ENCODE data around the gene IMPDH2. TPM values are rescaled to one million over a fixed set of nuclear protein-coding genes. Genes with fewer than 3 reads are reported as not detected.

IMPDH2 gene
- total RNA-seq, 4 donors from 2014 or later, result 108 to 156 (median 128) TPM

- H3K27ac ChIP-seq, result peak overlapping the region; percentile 32 to 89 (median 86)
- H3K27me3 ChIP-seq, result no peaks in the 10 kb centered on the region
- TF ChIP-seq EP300 (IDR thresholded peaks at IDR 0.05) (no peak), CTCF (IDR thresholded peaks at IDR 0.05) (no peak), POLR2A (IDR thresholded peaks at IDR 0.05) (no peak)
- 2% methylated on average over 18 of the region's 18 CpGs for WGBS, 2 donors
- peaks cover 0 to 47% (median 34%) of the 10 kb centered on the region in 4 donors for H3K4me1 ChIP-seq
- H3K4me3 ChIP-seq, result peak overlapping the region; percentile 69 to 96 (median 70)
- H3K36me3 ChIP-seq, result peaks cover 0 to 40% (median 7%) of the 10 kb centered on the region in 3 donors
- no peak for DNase-seq (ENCODE audit: low spot score in 2 of 2)
- H3K9me3 ChIP-seq, result no peaks in the 10 kb centered on the region
Observed at GRCh38 chr3:49018707-49019006, 10.5 kb downstream of the IMPDH2 start.

- Histone ChIP-seq H3K4me3 (peak within 1 kb of the TSS; percentile 69 to 96 (median 70)), H3K4me1 (peaks cover 0 to 46% (median 31%) of the 10 kb centered on the region in 4 donors), H3K36me3 (peaks cover 0 to 40% (median 7%) of the 10 kb centered on the region in 3 donors), H3K27me3 (no peaks in the 10 kb centered on the region), H3K27ac (peak within 1 kb of the TSS; percentile 32 to 100 (median 88)), H3K9me3 (no peaks in the 10 kb centered on the region)
- peak in 1 of 2 donors; percentile 82 for TF ChIP-seq EP300 (IDR thresholded peaks at IDR 0.05)
- peak; percentile 41 to 55 for TF ChIP-seq POLR2A (IDR thresholded peaks at IDR 0.05)
- TF ChIP-seq CTCF (IDR thresholded peaks at IDR 0.05), result no peak
- WGBS, 2 donors, result 0 to 1% methylated on average over 37 to 52 of the region's 85 CpGs
- peak; percentile 51 to 60 for DNase-seq (ENCODE audit: low spot score in 2 of 2)
Observed at GRCh38 chr3:49017971-49018706, 11.1 kb downstream of the IMPDH2 start, which contains the start of gene DALRD3. Gene DALRD3, minus strand, starts transcription at chr3:49018580. Its CDS starts 16 bp downstream, at chr3:49018564.

GRCh38 chr3:49017229-49017970 lies 11.8 kb downstream of the IMPDH2 start:
- Histone ChIP-seq H3K27me3 (no peaks in the 10 kb centered on the region), H3K36me3 (peaks cover 0 to 44% (median 7%) of the 10 kb centered on the region in 3 donors), H3K4me3 (peak overlapping the region; percentile 69 to 96 (median 70)), H3K9me3 (no peaks in the 10 kb centered on the region), H3K27ac (peak overlapping the region in 3 of 4 donors; percentile 85 to 89 (median 86)), H3K4me1 (peaks cover 0 to 42% (median 24%) of the 10 kb centered on the region in 4 donors)
- TF ChIP-seq EP300 (IDR thresholded peaks at IDR 0.05) (no peak), POLR2A (IDR thresholded peaks at IDR 0.05) (no peak), CTCF (IDR thresholded peaks at IDR 0.05) (no peak)
- WGBS, 2 donors, result 6 to 25% methylated on average over 8 to 15 of the region's 23 CpGs
- no peak for DNase-seq (ENCODE audit: low spot score in 2 of 2)

- H3K36me3 ChIP-seq, result peaks cover 0 to 51% (median 7%) of the 10 kb centered on the region in 3 donors
- H3K9me3 ChIP-seq, result no peaks in the 10 kb centered on the region
- 76 to 78% methylated on average over 3 to 5 of the region's 6 CpGs for WGBS, 2 donors
Observed at GRCh38 chr3:49016414-49017228, 12.6 kb downstream of the IMPDH2 start.

More at GRCh38 chr3:49016414-49017228, 12.6 kb downstream of the IMPDH2 start:
- H3K27me3 ChIP-seq, result no peaks in the 10 kb centered on the region
- peak overlapping the region in 1 of 4 donors; percentile 89 for H3K27ac ChIP-seq
- TF ChIP-seq POLR2A (IDR thresholded peaks at IDR 0.05) (no peak), EP300 (IDR thresholded peaks at IDR 0.05) (no peak), CTCF (IDR thresholded peaks at IDR 0.05) (no peak)
- DNase-seq (ENCODE audit: low spot score in 2 of 2), result no peak
- peaks cover 0 to 45% (median 24%) of the 10 kb centered on the region in 4 donors for H3K4me1 ChIP-seq
- H3K4me3 ChIP-seq, result no peak overlapping the region
